NCI-H1417 (cell line): ENCODE measurements around the gene RFX1.
A peak's percentile ranks its signal among the peaks of the same experiment; 100 is the strongest.
"Not testable (repeated sequence)": the region's sequence is repeated elsewhere in the genome, so short reads cannot be mapped to it uniquely, and the experiment has no call there.

Experiments used
- DNase-seq, 3 experiments: peaks; one replicate each; lab custom pipeline; 2025; lab: John Stamatoyannopoulos, UW

RFX1 gene

DNA sequence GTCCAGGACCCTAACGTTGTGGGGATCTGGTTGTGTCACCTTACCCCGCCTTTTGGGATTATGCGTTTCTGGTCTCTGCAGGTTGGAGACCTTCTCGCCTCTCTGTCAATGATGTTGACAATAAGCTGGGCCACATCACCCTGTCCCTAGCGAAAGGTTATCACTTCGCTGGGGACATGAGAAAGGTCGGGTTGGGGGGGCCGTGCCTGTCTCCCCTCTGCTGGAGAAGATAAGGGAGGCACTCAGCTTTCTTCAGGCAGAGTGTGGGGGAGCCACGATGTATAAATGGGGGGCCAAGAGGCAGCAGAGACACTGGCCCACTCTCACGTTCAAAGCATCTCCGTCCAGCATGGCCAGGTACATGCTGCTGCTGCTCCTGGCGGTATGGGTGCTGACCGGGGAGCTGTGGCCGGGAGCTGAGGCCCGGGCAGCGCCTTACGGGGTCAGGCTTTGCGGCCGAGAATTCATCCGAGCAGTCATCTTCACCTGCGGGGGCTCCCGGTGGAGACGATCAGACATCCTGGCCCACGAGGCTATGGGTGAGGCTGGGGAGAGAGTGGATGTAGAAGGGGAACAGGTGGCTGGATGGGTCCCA lies 21.8 kb upstream of the RFX1 start, which contains the start of gene RLN3:
RLN3 (plus strand) TSS at position 293 of the 595 bp plus-strand sequence; CDS start at position 350, 57 bp downstream.
- no peak for DNase-seq

DNA sequence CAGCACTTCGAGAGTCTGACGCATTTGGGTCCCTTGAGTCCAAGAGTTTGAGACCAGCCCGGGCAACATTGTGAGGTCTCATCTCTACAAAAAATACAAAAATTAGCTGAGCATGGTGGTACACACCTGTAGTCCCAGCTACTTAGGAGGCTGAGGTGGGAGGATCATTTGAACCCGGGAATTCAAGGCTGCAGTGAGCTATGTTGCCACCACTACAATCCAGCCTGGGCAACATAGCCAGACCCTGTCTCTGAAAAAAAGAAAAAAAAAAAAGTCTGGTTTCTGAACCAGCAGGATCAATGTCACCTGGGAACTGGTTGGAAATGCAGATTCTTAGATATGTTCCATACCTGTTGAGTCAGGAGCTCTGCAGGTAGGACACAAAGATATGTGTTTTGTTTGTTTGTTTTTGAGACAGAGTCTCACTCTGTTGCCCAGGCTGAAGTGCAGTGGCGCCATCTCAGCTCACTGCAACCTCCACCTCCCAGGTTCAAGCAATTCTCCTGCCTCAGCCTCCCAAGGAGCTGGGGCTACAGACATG lies 20.6 kb upstream of the RFX1 start:
- not testable (repeated sequence) for DNase-seq

DNA sequence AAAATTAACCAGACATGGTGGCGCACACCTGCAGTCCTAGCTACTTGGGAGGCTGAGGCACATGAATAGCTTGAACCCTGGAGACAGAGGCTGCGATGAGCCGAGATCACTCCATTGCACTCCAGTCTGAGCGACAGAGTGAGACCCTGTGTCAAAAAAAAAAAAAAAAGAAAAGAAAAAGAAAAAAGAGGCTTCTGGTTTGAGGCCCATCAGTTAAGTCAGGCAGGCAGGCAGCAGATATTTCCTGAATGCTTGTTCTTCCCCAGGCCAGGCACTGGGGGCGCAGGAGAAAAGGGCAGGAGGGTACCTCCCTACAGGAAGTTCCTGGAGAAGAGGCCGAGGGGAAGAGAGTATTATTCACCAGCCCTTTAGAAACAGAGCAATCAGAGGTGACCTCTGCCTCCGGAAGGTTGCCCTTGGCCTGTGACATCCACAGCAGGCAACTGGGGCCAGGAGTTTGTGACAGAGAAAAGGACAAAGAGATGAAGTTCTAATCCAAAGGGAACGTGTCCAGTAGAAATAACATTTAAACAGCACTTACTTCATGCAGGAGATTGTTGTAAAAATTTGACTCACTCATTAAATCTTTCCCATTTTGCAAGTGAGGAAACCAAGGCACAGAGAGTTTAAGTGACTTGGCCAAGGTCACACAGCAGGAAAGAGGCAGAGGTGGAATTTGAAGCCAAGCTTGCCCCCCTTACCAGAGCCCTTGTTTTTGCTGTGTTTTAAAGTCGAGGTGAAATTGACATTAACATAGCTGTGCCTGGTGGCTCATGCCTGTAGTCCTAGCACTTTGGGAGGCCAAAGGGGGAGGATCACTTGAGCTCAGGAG lies 17.5 kb upstream of the RFX1 start:
- DNase-seq = peak in 1 of 3 experiments; percentile 29

DNA sequence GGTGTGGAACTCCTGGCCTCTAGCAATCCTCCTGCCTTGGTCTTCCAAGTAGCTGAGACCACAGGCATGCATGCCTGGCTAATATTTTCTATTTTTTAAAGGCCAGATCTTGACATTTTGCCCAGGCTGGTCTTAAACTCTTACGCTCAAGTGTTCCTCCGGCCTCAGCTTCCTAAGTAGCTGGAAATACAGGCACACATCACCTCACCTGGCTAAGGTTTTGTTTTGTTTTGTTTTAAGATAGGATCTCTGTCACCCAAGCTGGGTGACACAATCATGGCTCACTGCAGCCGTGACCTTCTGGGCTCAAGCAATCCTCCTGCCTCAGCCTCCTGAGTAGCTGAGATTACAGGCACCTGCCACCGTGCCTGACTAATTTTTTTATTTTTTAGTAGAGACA lies 16.3 kb upstream of the RFX1 start:
- DNase-seq = no peak

DNA sequence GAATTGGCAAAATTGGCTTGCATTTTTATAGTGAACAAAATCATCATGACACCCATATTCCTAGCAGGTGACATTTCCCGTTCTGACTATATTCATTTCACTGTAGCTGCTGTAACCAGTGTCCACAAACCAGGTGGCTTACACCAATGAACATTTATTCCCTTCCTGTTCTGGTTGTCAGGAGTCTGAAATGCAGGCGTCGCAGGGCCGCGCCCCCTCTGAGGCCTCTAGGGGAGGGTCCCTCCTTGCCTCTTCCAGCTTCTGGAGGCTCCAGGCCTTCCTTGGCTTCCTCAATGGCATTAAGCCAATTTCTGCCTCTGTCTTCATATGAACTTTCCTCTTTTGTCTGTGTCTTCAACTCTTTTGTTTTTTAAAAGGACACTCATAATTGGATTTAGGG lies 15.4 kb upstream of the RFX1 start:
- DNase-seq = peak in 1 of 3 experiments; percentile 21

DNA sequence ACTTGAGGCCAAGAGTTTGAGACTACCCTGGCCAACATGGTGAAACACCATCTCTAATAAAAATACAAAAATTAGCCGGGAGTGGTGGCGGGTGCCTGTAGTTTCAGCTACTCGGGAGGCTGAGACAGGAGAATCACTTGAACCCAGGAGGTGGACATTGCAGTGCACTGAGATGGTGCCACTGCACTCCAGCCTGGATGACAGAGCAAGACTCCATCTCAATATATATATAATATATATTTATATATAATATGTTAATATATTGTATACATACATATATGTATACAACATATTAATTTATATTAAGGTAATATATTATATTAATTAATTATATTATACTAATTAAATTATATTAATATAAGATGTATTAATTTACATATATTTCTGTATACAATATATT lies 13.6 kb upstream of the RFX1 start:
- DNase-seq = not testable (repeated sequence)

DNA sequence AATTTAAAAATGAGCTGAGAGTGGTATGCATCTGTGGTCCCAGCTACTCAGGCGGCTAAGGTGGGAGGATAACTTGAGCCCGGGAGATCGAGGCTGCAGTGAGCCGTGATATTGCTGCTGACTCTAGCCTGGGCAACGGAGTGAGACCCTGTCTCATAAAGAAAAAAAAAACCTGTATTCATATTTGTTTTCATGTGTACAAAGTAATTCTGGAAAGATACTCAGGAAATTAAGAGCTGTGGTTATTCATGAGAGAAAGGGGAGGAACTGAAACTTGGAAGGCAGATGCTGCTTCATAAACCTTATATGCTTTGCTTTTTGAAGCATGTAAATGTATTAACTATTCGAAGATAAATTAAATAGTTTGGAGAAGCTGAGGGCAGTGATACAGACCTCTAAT lies 13.0 kb upstream of the RFX1 start:
- no peak for DNase-seq

DNA sequence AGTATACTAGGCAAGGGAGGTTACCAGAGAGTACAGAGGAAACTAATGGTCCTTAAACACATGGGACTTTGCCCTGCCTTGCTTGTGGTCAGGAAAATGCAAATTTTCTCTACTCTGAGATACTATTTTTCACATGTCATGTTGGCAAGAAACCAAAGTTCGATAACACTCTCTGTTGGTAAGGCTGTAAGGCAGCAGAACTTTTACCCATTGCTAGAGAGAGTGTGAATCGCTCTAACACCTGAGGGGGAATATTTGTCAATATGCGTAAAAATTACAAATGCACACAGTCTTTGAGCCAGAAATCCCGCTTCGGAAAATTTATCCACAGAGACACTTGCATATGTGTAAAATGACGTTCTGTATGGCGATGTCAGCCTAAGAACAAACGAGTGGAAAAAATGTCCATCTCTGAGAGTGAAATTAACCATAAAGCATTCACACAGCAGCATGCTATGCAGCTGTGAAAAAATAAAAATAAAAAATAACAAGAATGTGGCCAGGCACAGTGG lies 9.5 kb upstream of the RFX1 start:
- DNase-seq = no peak

DNA sequence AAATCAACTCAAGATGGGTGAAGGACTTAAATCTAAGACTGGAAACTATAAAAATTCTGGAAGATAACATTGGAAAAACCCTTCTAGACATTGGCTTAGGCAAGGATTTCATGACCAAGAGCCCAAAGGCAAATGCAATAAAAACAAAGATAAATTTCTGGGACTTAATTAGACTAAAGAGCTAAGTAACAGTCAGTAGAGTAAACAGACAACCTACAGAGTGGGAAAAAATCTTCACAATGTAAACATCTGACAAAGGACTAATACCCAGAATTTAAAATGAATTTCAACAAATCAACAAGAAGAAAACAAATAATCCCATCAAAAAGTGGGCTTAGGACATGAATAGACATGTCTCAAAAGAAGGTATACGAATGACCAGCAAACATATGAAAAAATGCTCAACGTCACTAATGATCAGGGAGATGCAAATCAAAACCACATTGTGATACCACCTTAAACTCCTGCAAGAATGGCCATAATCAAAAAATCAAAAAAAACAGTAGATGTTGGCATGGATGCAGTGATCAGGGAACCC lies 6.3 kb upstream of the RFX1 start:
- peak in 1 of 3 experiments; percentile 48 for DNase-seq

DNA sequence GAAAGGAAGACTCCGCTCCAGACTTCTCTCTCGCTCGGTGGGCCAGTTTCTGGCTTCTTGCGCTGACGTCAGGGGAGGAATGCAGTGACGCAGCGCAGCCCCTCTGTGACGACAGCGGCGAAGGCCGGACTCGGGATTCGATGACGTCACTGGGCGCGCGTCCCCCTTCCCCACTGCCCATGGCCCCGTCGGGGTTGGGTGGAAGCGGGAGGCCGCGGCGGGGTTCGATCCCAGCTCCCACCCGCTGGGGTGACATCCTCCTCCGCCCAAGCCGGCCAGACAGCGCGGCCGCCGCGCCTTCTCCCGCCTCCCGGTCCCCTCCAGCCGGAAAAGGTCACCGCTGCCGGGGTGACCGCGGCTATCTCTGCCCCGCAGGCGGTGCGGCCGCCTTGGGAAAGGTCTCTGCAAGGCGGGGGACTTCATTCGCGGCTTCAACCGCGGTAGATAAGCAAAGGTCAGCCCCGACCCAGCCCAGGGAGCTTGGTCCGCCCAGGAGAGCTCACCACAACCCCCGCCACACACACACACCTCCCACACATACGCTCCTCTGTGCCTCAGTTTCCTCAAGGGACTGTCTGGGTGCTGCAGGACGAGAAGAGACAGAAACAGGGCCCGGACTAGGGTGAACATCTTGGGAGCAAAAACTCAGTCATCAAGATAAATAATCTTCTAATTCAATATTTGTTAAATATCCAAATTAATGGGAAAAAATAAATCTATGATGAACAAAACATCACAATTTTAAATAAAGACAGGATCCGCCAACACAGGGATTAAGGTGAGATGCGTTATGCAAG lies 844 bp upstream of the RFX1 start:
- DNase-seq = peak in 2 of 3 experiments; percentile 100

DNA sequence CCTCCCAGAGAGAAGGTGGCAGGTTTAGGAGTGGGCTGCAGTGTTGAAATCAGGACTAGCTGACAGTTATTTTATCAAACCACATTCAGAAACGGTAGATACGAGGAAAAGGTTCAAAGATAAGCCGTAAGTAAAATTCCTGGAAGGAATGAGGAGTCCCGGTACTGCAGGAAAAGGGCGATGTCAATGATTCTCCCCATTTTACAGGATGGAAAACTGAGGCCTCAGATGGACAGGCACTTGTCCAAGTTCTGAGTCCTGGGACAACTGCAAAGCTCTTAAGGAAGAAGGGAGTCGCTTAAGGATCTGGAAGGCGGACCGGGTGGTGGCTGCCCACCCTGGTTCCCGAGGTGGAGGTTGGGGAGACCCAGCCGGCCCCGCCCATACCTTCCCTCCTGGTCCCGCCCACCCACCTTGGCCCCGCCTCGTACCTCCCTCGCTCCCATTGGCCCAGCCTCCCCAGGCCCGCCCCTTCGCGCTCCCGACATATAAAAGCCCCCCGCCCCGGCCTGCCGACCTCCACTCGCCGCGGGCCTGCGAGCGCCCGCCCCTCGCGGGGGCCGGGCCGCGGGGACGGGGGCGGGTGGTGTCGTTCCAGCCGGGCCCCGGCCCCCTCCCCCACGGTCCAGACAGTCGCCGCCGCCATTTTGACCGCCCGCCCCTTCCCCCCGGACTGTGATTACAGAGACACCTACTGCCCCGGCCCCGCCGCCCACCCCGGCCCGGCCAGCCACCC lies 603 bp downstream of the RFX1 start:
- DNase-seq = peak; percentile 75 to 91 (median 90)

DNA sequence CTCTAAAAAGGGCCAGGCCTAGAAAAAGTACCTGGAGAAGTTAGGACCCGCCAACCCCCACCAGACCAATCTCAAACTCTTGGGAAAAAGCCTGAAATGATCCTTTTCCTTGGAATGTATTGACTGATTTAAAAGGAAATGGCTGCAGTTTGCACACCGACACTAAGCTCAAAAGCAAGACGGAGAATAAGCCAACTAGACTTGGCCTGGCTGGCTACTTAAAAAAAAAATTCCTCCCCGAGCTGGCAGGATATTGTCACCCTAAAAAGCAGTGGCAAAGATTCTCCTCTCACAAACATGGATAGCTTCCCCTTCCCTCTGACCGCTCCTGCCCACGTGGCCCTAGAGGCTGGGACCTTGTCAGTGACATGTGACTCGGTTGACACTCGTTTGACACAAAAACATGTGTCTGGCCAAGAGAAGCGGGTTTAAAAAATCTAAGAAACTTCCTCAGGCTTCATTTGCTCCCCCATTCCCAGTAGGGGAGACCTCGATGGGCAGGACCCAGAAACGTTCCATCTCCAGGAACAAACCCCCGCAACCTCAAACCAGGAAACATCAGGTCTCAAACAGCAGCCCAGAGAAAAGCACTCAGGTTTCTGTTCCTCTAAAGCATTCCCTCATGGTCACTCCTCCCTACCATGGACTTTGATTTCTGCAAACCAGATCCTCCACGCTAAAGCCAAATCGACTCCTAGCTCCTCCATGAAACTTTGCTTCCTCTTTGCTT lies 1.3 kb downstream of the RFX1 start:
- DNase-seq = no peak

DNA sequence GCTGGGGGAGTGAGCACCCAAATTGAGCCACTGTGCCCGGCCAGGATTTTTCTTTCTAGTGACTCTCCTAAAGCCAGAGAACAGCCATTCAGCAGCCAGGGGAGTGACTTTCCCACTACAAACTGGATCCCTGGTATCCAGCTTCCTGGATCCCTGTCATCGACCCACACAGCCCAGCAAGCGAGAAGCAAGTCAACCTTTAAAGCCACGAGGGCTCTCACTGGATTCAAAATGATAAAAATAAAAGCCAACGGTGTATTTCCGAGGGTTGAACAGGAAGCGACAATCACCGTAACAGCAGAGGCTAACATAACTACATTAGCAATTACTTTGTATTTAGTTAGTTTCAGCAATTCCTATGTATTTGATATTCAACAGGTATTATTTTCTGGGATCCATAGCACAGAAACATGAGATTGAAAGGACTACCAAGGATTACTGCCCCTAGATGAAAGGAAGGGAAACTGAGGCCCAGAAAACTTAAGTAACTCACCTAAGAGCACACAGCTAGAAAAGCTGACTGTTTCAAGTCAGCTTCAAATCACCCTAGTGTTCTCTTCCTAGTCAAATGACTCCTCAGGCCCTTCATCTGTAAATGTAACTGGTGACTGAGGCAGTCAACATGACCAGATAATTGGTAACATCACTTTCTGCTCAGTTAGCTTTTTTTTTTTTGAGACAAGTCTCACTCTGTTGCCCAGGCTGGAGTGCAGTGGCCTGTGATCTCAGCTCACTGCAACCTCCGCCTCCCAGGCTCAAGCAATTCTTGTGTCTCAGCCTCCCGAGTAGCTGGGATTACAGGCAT lies 2.7 kb downstream of the RFX1 start:
- no peak for DNase-seq

DNA sequence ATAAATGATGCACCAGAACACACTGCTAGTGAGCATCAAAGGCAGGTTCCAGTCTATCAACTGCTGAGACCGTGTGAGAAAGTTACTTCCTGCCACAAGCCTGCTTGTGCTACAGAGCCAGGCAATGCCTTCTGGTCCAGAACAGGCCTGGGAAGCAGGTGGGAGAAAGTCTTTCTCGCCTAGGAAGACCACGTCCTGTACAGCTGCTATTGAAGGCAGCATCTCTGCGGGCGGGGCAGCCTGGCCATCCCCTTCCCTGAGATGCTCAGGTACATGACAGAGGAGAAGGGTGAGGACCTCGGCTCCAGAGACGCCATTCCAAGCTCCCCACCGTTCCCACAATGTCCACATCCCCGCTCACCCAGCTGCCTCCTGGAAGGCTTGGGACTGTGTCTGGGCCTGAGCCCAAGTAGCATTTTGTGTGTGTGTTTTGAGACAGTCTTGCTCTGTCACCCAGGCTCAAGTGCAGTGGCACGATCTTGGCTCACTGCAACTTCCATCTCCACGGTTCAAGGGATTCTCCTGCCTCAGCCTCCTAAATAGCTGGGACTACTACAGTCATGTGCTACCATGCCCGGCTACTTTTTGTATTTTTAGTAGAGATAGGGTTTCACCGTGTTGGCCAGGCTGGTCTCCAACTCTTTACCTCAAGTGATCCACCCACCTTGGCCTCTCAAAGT lies 3.4 kb downstream of the RFX1 start:
- no peak for DNase-seq

DNA sequence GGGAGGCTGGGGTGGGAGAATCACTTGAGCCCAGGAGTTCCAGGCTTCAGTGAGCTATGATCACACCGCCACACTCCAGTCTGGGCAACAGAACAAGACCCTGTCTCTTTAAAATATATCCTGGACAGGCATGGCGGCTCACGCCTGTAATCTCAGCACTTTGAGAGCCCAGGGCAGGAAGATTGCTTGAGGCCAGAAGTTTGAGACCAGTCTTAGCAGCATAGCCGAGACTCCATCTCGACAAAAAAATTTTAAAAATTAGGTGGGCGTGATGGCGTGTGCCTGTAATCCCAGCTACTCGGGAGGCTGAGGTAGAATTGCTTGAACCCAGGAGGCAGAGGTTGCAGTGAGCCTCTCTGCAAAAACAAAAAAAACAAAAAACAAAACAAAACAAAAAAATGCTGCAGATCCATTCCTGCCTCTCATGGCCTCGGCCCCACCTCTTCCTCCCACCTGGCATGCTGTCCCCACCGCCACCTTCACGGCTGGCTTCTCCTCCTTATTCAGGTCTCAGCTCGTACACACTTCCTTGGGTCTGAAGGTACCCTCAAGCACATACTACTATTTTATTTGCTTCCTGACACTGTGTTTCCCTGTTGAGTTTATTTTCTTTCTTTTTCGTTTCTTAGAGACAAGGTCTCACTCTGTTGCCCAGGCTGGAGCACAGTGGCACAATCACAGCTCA lies 5.3 kb downstream of the RFX1 start:
- no peak for DNase-seq

DNA sequence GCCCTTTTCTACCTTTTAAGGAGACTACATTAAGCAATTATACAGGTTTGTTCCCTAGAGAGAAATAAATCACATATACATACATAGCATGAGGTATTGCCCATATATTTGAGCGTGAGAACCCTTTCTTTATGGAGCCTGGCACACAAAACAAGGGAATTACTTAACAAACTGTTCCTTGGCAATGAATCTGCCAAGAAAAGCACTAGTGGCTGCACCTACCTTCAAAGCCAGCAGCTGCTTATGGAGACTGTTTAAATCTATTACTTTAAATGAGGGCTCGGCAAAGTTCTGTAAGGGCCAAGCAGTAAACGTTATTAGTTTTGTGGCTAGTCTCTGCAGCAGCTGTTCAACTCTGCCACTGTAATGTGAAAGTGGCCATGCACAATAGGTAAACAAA lies 7.0 kb downstream of the RFX1 start:
- DNase-seq = no peak

DNA sequence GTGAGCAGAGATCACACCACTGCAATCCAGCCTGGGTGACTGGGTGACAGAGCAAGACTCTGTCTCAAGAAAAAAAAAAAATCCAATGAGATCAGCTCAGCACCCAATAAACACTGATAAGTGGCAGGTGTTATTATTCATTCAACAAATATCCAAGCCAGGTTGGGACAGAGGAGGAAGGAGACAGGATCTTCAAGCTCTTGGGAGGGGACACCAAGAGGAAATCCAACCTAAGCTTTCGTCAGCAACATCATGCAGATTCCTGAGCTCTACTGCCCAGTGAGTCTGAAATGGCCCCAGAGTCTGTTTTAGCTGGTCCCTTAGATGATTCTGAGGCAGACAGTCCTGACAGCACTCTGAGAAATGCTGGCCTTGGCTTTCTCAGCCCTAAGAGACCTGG lies 7.7 kb downstream of the RFX1 start:
- DNase-seq = no peak

DNA sequence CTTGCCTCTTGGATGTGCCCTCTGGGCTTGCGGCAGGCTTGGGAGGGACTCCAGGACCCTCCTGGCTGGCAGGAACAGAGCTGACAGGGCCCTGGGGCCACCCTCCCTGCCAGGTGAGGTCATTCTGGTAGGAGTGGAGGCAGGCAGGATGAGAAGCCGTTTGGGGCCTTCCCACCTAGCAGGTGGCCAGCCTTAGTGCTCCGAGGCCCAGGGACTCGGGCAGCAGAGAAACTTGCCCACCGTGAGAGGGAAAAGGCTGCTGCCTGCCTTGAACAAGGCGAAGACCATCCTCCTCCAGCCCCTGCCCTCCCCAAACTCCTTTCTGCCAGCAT lies 8.5 kb downstream of the RFX1 start:
- no peak for DNase-seq
